T-helper 9 cell (primary cell): Measurements from ENCODE around the gene DOCK1.

Experiments
- DNase-seq: peaks from one replicate; pipeline ENCODE4 v3.0.0-alpha.2; 2020

The DOCK1 gene

GRCh38 chr10:127012071-127012768, 107.0 kb downstream of the DOCK1 start:
- no peak for DNase-seq

GRCh38 chr10:127012769-127013152, 107.5 kb downstream of the DOCK1 start:
- DNase-seq: no peak

GRCh38 chr10:127013211-127013656, 108.0 kb downstream of the DOCK1 start:
- no peak for DNase-seq

GRCh38 chr10:127013691-127014473, 108.7 kb downstream of the DOCK1 start:
- no peak for DNase-seq

GRCh38 chr10:127014671-127015070, 109.4 kb downstream of the DOCK1 start:
- DNase-seq: no peak

GRCh38 chr10:127015373-127015772, 110.1 kb downstream of the DOCK1 start:
- DNase-seq: no peak

- DNase-seq: no peak
Observed at GRCh38 chr10:127016331-127016730, 111.1 kb downstream of the DOCK1 start.

GRCh38 chr10:127017541-127018297, 112.5 kb downstream of the DOCK1 start:
- no peak for DNase-seq

GRCh38 chr10:127018298-127018650, 113.0 kb downstream of the DOCK1 start:
- DNase-seq: no peak

GRCh38 chr10:127018766-127019165, 113.5 kb downstream of the DOCK1 start:
- no peak for DNase-seq

GRCh38 chr10:127020260-127020659, 115.0 kb downstream of the DOCK1 start:
- no peak for DNase-seq

- no peak for DNase-seq
Observed at GRCh38 chr10:127021801-127022200, 116.6 kb downstream of the DOCK1 start.

- DNase-seq: no peak
Observed at GRCh38 chr10:127024685-127025435, 119.6 kb downstream of the DOCK1 start.

- no peak for DNase-seq
Observed at GRCh38 chr10:127027786-127028185, 122.6 kb downstream of the DOCK1 start.

GRCh38 chr10:127028556-127028955, 123.3 kb downstream of the DOCK1 start:
- DNase-seq: no peak

GRCh38 chr10:127029061-127029460, 123.8 kb downstream of the DOCK1 start:
- no peak for DNase-seq

- DNase-seq: no peak
Observed at GRCh38 chr10:127033216-127034033, 128.2 kb downstream of the DOCK1 start.

GRCh38 chr10:127034034-127034633, 128.9 kb downstream of the DOCK1 start:
- DNase-seq: no peak

- DNase-seq: no peak
Observed at GRCh38 chr10:127034790-127035189, 129.6 kb downstream of the DOCK1 start.

GRCh38 chr10:127035827-127036226, 130.6 kb downstream of the DOCK1 start:
- no peak for DNase-seq

- DNase-seq: no peak
Observed at GRCh38 chr10:127036987-127037386, 131.8 kb downstream of the DOCK1 start.
